ENCODE results near the gene CARD9. TPM values are rescaled to one million over a fixed set of nuclear protein-coding genes. Genes with fewer than 3 reads are reported as not detected.
A peak's percentile ranks its signal among the peaks of the same experiment; 100 is the strongest.

The CARD9 gene
- total and polyA plus RNA-seq, 2 of the 4 experiments (the other 2 are of a cell fraction), result 0.36 to 1.9 TPM

DNA sequence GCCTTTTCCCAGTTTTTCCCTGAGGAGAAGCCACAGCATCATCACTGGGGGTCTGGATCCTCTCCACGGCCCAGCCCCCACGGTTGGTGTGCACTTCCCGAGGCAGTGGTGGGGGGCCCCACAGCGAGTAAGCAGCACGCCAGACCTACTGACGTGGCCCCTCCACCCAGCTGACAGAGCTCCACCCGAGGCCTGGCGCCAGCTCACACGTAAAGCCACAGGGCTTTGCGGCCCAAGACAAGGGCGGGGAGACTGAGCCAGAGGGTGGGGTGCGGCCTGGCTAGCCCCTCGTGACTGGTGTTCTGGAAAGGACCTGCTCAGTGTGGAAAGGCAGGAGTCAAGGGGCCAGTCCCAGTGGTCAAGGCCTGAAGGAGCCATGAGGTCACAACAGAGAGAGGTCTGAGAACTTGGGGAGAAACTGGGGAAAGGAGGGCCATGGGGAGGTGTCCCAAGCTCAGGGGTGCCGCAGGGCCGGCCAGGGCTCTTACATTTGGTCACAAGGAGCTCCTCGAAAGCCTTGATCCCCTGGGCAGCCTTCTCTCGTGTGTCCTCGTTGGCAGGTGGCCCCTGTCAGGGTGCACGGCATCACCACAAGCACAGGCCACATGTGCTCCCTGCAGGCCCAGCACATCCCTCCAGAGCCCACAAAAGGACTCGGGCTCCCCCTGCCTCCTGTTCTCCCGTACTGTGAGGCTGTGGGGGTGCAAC lies 21.0 kb upstream of the CARD9 start:
- 95% methylated on average over 8 of the region's 21 CpGs; no CpG with 5 or more reads in 1 of the 2 experiments for WGBS, 2 experiments (ENCODE audit: extremely low coverage in 2 of 2, insufficient read length in 1 of 2)
- peak overlapping the region; percentile 16 for H2AK9ac ChIP-seq (replicated peaks; ENCODE audit: low read depth, low read length, poor library complexity)
- H3K18ac ChIP-seq (ENCODE audit: low read depth, low read length), result no peak overlapping the region
- no peak overlapping the region for H3K23ac ChIP-seq (ENCODE audit: low read depth, low read length)
- dilution Hi-C loops (cut with HindIII; ENCODE audit: low sequenced_read_pairs, unreplicated experiment) (no loop called here), intact Hi-C loops (cut with micrococcal nuclease) (no loop called here), in situ Hi-C loops (cut with MboI; ENCODE audit: low sequenced_read_pairs) (no loop called here)
- H2BK5ac ChIP-seq (ENCODE audit: low read depth, low read length, poor library complexity, severe bottlenecking), result no peak overlapping the region
- no TSS peak for BruUV-seq (replicated peaks)
- peaks cover 14% of the 10 kb centered on the region for H4K20me1 ChIP-seq (ENCODE audit: insufficient read depth, low read length)
- H3K14ac ChIP-seq (replicated peaks; ENCODE audit: low read depth, low read length), result no peak overlapping the region
- DNase-seq (no peak), ATAC-seq (ENCODE audit: low read depth) (no peak)
- ChIA-PET CTCF (no interaction called here), POLR2A (ENCODE audit: unreplicated experiment) (no interaction called here)
- H3K9me1 ChIP-seq (ENCODE audit: insufficient read depth, low read length), result no peaks in the 10 kb centered on the region
- no peak overlapping the region for H4K91ac ChIP-seq (ENCODE audit: insufficient read depth, low read depth, low read length)
- H2BK20ac ChIP-seq (ENCODE audit: low read depth, low read length), result no peak overlapping the region
- no peak overlapping the region for H3K4me2 ChIP-seq (ENCODE audit: low read depth, low read length)
- TF ChIP-seq NFE2L2 (IDR thresholded peaks at IDR 0.05; ENCODE audit: low read depth, low read length) (no peak), MAZ (IDR thresholded peaks at IDR 0.05; ENCODE audit: borderline replicate concordance, low read depth, low read length) (no peak), POLR2A (IDR thresholded peaks at IDR 0.05; ENCODE audit: low read depth, low read length) (no peak), MXI1 (IDR thresholded peaks at IDR 0.05; ENCODE audit: borderline replicate concordance, low read depth, low read length) (no peak), FOS (IDR thresholded peaks at IDR 0.05; ENCODE audit: low read depth, low read length) (no peak), BHLHE40 (IDR thresholded peaks at IDR 0.05; ENCODE audit: low read depth, low read length) (no peak), RFX5 (IDR thresholded peaks at IDR 0.05; ENCODE audit: low read depth, low read length) (no peak), CEBPB (IDR thresholded peaks at IDR 0.05; ENCODE audit: low read depth, low read length) (no peak), SMC3 (IDR thresholded peaks at IDR 0.05; ENCODE audit: low read depth, low read length) (no peak)
- TF ChIP-seq, protein P1, sequence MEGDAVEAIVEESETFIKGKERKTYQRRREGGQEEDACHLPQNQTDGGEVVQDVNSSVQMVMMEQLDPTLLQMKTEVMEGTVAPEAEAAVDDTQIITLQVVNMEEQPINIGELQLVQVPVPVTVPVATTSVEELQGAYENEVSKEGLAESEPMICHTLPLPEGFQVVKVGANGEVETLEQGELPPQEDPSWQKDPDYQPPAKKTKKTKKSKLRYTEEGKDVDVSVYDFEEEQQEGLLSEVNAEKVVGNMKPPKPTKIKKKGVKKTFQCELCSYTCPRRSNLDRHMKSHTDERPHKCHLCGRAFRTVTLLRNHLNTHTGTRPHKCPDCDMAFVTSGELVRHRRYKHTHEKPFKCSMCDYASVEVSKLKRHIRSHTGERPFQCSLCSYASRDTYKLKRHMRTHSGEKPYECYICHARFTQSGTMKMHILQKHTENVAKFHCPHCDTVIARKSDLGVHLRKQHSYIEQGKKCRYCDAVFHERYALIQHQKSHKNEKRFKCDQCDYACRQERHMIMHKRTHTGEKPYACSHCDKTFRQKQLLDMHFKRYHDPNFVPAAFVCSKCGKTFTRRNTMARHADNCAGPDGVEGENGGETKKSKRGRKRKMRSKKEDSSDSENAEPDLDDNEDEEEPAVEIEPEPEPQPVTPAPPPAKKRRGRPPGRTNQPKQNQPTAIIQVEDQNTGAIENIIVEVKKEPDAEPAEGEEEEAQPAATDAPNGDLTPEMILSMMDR (conservative IDR thresholded peaks at IDR 0.05; ENCODE audit: low read depth, low read length), result no peak
- no peak overlapping the region for H4K5ac ChIP-seq (ENCODE audit: low read depth, low read length)
- peaks cover 65% of the 10 kb centered on the region for H3K36me3 ChIP-seq (ENCODE audit: control insufficient read depth, insufficient read depth, low read length)
- H3K4ac ChIP-seq (ENCODE audit: low read depth, low read length), result no peak overlapping the region
- no peak overlapping the region for H2AK5ac ChIP-seq (ENCODE audit: low read depth, low read length)
- H3K79me1 ChIP-seq (ENCODE audit: low read depth in 1 of 2, low read length in 2 of 2), result peaks cover 24 to 35% of the 10 kb centered on the region in 2 experiments
- no peak overlapping the region for H3K4me3 ChIP-seq (ENCODE audit: insufficient read depth, low read depth, low read length)
- no peak overlapping the region for H2AFZ ChIP-seq (replicated peaks; ENCODE audit: low read length, poor library complexity)
- H2BK15ac ChIP-seq (ENCODE audit: low read depth, low read length), result no peak overlapping the region
- H2BK120ac ChIP-seq (ENCODE audit: low read depth, low read length), result no peak overlapping the region
- H3K9ac ChIP-seq (ENCODE audit: low read depth, low read length), result no peak overlapping the region
- no peak overlapping the region for H3K27ac ChIP-seq (ENCODE audit: insufficient read depth, low read length)
- no peaks in the 10 kb centered on the region for H3K9me3 ChIP-seq (ENCODE audit: control insufficient read depth, insufficient read depth, low read length)
- no peak overlapping the region for H4K8ac ChIP-seq (ENCODE audit: low read depth in 2 of 2, low read length in 2 of 2)
- no peak overlapping the region for H3K56ac ChIP-seq (ENCODE audit: extremely low read depth, insufficient read depth, low read length)
- H3K27me3 ChIP-seq (ENCODE audit: control insufficient read depth, insufficient read depth, low read length), result no peaks in the 10 kb centered on the region
- H3K4me1 ChIP-seq (ENCODE audit: control insufficient read depth, insufficient read depth, low read length), result peaks cover 6% of the 10 kb centered on the region

All from IMR-90 (cell line).